Right renal pelvis (tissue), 4 donors: ENCODE measurements around the gene CIITA. TPM values are rescaled to one million over a fixed set of nuclear protein-coding genes. Genes with fewer than 3 reads are reported as not detected.
"Not testable (repeated sequence)": the region's sequence is repeated elsewhere in the genome, so short reads cannot be mapped to it uniquely, and the experiment has no call there.

Source experiments
- DNase-seq, 4 donors: peaks; one replicate each; pipeline ENCODE4 v3.0.0-alpha.2; 2013; ENCODE audit warnings: low read depth in 4 of 4, low spot score in 3 of 4, missing footprints in 1 of 4
- polyA plus RNA-seq, 4 donors: library from polyadenylated mRNA; unstranded; fragments of 120-200 nt; gene quantifications; one replicate each; pipeline ENCODE4 v1.2.1, GENCODE V29; 2013; ENCODE audit not compliant: insufficient read length in 4 of 4

Gene CIITA
- polyA plus RNA-seq, 4 donors, result 5.2 to 9.1 (median 6.2) TPM

DNA sequence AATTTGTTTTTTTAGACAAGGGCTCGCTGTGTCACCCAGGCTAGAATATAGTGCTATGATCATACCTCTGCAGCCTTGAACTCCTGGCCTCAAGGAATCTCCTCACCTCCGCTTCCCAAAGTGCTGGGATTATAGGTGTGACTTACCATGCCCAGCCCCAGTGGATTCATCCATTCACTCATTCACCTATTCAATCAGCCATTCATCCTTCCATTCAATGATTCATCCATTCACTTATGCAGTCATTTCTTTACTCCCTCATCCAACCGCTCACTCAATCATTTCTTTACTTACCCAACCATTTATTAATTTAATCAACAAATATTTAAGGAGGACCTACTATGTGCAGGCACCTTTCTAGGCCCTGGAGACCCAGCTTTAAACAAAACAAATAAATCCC lies 39.5 kb downstream of the CIITA start:
- DNase-seq, result no peak

DNA sequence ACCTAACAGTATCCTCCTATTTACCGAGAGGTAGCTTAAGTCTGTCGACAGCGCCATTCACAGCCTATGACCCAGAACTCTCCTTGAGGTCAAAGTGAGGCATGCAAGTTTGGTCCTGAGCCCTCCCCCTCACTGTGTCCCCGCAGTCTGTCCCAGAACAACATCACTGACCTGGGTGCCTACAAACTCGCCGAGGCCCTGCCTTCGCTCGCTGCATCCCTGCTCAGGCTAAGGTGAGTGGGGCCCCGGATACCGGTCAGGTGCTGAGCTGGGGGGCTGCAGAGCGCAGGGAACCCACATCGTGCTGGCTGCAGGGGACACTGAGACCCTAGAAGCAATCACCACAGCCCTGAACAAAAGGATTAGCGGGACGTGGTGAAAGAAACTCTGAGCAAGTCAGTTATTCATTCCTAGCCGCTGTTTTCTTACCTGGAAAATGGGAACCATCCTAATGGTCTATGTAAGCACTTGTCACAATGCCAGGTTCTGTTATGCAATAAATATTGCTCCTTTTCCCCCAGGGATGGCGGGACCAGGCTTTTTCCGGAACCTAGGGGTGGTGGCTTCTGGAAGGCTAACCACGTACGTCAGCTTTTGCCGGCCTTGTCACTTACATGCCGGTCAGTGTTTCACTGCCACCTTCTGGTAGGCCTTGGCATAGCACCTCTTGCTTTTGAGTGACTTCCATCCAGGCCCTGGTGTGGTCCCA lies 41.4 kb downstream of the CIITA start:
- peak; percentile 86 to 93 (median 88) for DNase-seq

DNA sequence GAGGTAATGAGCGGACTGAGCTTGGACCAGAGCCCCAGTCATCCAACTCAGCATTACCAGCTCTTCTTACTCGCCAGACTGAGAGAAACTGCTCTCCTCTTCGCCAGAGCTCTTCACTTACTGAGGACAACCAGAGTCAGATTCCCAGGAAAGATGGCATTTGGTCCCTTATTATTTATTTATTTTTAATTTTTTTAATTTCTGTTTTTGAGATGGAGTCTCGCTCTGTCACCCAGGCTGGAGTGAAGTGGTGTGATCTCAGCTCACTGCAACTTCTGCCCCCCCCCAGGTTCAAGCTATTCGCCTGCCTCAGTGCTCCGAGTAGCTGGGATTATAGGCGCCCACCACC lies 42.0 kb downstream of the CIITA start:
- DNase-seq, result no peak

DNA sequence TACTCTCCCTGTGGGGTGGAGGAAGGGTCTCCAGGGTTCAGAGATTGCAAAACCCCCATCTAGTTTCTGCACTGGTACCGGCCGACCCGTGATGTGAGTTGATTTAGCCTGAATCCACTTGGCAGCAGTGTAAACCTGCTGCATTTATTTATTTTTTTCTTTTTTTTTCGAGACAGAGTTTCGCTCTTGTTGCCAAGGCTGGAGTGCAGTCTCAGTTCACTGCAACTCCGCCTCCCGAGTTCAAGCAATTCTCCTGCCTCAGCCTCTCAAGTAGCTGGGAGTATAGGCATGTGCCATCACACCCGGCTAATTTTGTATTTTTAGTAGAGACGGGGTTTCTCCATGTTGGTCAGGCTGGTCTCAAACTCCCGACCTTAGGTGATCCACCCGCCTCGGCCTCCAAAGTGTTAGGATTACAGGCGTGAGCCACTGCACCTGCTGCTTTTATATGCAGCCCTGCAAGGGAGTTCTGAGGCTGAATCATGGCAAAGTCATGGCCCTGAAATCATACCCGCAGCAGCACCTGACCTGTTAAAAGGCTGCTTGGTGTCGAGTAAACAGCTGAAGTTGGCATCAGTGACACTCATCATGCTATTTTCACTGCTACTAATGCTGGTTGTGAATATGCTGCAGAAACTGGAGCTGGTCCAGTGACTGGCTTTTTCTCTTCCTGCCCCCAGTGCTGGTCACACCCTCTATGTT lies 43.9 kb downstream of the CIITA start:
- no peak for DNase-seq

DNA sequence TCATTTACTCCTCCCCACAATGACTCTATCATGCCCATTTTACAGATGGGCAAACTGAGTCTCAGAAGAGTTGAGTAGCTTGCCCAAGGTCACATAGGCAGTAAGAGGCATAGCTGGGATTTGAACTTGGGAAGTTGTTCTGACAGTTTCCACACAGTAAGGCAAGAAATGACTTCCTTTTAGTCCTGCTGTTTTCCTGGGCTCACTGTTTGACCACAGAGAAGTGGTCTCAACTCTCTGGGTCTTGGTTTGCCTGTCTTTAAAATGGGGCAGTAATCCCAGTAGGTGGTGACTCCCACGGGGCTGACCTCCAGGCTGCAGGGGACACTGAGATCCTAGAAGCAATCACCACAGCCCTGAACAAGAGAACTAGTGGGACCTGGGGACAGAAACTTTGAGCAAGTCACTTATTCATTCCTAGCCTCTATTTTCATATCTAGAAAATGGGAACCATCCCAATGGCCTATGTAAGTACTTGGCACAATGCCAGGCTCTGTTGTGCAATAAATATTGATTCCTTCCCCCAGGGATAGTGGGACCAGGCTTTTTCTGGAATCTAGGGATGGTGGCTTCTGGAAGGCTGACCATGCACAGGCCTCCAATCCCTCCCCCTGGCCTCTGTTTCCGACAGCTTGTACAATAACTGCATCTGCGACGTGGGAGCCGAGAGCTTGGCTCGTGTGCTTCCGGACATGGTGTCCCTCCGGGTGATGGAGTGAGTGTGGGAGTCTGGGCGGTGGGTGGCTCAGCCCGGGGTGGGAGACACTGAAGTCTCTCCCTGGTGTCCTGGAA lies 44.7 kb downstream of the CIITA start:
- no peak for DNase-seq

DNA sequence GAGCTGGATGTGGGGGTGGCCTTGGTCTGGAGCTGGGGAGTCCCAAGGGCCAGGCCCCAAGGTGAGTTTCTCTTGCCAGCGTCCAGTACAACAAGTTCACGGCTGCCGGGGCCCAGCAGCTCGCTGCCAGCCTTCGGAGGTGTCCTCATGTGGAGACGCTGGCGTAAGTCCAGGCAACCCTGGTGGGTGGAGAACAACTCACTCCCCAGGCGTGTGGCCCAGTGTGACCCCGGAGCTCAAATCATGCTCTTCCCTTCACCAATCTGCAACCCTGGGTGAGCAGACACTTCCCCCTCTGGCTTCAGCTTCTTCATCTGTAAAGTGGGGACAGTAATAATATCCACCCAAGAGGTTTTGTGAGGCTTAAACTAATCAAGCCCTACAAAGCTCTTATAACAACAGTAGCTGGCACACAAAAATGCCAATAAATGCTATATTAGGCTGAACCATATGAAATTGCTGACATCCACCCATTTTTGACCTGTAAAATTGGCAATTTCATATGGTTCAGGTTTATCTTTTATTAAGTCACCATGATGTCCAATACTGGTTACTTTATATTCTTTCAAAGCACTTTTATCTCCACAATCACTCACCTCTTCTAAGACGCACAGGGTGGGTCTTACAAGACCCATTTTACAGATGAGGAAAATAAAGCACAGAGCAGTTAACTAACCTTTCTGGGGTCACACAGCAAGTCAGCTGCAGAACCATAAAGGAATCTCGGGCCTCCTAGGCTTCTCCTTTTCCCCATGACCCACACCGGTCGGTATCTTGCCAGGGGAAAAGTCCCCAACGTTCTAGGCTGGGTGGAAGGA lies 45.5 kb downstream of the CIITA start:
- DNase-seq, result no peak

DNA sequence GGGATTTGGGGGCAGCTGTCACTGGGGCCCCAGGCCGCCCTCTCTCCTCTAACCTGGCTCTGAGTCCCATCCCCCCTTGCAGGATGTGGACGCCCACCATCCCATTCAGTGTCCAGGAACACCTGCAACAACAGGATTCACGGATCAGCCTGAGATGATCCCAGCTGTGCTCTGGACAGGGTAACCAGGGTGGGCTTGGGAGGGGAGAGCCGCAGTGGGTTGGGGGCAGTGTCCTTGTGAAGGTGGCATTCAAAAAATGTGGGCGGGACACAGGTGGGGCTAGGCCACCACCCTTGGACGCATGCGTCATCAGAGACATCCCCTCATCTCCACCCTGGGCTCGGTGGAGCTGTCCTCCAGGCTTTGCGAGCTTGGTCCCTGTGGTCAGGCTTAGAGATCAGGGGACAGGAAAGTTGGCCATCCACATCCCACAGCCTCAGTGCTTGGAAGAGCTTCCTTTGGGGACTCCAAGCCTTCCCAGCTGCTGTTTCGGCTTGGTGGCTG lies 46.2 kb downstream of the CIITA start:
- no peak for DNase-seq

DNA sequence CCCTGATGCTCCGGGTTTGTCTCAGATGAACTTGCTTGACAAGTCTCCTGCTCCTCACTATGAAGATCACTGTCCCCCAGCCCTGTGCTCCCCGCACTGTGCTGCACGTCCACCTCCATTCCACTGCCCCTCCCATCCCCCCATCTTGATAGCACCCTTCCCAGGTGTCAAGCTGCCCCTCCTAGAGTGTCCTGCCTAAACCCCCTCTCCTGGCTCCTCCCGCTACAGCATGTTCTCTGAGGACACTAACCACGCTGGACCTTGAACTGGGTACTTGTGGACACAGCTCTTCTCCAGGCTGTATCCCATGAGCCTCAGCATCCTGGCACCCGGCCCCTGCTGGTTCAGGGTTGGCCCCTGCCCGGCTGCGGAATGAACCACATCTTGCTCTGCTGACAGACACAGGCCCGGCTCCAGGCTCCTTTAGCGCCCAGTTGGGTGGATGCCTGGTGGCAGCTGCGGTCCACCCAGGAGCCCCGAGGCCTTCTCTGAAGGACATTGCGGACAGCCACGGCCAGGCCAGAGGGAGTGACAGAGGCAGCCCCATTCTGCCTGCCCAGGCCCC lies 46.7 kb downstream of the CIITA start:
- DNase-seq, result no peak

DNA sequence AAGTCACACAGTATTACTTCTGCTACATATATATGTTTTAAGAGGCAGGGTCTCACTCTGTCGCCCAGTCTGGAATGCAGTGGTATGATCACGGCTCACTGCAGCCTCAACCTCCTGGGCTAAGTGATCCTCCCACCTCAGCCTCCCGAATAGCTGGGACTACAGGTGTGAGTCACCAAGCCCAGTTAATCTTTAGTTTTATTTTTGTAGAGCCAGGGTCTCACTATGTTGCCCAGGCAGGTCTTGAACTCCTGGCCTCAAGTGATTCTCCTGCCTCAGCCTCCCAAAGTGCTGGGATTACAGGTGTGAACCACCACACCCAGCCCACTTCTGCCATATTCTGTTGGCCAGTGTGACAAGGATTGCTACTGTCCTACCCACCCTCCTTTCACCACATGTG lies 48.3 kb downstream of the CIITA start:
- not testable (repeated sequence) for DNase-seq

DNA sequence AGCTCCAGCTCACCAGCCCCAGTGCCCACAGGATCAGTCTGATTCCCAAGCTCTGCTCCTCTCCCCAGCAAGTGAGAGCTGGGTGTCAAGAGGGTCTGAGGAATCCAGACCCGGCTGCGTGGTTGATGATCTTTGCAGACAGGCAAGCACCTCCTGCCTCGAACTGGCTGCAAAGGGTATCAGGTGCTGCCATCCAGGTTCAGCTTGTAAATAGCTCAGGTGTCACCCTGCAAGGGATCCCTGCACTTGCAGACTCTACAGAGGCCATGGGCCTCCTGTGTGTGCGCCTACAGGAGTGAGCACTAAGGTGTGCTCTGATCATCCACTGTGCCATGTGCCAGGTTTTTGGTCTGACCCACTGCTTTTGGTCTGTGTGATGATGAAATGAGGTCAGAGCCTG lies 49.1 kb downstream of the CIITA start:
- no peak for DNase-seq

DNA sequence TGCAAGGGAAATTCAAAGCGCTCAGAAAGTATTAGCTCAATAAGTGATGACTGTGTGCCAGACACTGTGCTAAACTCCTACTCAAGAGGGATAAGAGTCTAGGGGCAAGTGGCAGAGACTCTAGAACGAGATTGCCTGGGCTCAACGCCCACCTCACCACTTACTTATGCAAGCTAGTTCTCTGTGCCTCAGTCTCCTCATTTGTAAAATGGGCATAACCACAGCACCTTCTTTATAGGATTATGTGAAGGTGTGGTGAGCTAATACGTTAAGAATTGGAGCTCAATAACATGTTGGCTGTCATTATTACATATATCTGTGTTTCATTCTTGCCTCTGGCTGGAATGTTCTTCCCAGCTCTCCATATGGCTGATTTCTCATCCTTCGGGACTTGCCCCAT lies 49.9 kb downstream of the CIITA start:
- DNase-seq, result no peak

DNA sequence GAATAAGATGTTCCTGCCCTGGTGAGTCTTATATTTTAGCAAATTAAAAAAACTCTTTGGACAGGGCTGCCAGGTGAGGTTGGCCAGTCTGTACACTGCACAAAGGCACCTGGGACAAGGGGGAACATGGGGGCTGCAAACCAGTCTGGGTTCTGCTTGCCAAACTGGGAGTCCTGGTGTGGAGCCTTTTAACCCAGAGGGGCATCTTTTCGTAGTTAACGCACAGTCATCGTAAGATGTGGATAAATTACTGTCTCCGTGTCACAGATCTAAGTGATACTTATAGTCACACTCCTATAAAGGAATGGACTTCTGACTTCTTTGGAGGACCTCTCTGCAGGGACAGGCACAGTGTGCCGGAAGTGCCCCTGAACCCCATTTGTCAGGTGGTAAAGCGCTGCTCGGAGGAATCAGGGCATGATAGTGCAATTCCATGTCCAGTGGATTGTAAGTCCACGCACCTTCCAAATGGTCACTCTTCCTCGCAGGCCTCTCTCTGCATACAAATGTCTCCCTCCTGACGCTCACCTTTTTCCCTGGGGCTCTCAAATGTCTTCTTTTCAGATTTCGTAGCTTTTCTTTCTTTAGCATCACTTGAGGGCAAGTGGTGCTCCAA lies 50.6 kb downstream of the CIITA start:
- no peak for DNase-seq

DNA sequence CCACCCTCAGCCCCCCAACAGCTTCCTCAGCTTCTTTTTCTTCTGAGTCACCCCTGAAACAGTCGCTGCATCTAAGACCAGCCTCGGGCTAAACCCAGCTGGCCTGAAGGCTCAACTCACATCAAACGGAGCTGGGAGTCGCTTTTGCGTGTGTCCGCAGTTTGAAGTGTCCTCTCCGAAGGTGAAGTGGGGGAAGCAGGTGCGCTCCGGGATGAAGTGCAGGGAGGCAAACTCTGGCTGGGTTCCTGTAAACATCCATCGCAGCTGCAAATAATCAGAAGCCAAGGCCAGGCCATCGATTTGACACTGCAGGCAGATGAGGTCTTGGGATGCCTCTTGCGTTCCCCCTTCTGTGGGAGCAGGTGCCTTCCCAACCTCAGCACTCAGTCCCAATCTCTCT lies 52.1 kb downstream of the CIITA start:
- DNase-seq, result not testable (repeated sequence)

DNA sequence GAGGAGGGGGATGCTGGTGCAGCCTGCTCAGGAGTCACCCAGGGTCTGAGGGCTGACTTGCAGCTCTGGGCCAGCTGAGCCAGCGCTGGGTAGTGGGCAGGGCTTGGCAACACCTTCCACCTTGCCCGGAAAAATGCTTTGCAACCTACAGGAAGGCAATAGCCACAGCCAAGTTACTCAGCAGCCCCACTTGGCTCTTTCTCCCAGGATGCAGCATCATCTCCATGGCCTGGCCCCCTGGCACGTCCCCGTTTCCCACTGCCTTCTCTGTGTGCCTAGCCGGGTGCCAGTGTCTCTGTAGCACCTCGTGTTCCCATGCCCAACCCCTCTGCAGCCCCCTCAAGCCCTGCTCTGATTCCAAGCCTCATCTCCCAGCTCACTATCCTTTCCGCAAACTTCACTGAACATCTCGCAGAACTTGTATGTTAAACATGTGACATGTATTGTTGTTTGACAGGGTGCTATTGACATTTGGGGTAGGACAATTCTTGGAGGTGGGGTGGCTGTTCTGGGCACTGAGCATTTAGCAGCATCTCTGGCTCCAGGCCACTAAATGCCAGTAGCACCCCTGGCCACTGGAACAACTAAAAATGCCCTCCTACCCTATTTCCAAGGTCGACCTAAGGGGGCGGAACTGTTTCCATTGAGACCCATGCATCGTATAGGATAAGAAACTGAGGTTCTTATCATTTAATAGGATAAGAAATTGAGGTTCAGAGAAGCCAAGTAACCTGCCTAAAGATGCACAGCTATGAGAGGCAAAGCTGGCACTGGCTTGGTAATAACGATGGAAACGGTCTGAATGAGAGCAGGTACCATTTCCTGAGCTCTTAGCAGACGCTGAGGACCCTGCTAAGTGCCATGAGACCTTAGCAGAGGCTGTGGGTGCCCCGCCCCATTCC lies 53.1 kb downstream of the CIITA start:
- no peak for DNase-seq

DNA sequence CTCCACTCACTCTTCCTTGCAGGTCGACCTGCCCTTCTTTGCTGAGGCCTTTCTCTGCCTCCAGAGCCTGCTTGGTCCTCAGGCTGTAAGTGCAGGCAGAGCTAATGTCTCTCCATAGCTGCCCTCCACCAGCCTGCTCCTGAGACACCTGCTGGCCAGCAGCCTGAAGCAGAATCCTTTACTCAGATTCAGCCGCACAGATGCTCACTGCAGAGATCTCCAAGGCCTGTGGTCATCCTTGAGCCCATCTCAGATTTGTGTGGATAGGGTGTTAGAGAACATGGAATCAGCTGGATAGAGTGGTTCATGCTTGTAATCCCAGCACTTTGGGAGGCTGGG lies 53.7 kb downstream of the CIITA start:
- DNase-seq, result no peak

DNA sequence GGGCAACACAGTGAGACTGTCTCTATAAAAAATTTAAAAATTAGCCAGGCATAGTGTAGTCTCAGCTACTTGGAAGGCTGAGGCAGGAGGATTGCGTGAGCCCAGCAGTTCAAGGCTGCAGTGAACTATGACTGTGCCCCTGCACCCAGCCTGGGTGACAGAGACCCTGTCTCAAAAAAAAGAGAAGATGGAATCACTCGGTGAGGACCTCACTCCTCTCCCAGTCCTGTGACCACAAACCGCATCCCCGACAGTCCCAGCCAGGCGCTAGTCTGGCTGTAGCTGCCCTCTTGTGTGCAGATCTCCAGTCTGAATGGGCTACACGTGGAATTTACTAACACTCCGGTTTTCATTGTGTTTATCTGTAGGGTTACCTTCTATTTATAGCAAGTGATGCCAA lies 54.1 kb downstream of the CIITA start:
- DNase-seq, result no peak

DNA sequence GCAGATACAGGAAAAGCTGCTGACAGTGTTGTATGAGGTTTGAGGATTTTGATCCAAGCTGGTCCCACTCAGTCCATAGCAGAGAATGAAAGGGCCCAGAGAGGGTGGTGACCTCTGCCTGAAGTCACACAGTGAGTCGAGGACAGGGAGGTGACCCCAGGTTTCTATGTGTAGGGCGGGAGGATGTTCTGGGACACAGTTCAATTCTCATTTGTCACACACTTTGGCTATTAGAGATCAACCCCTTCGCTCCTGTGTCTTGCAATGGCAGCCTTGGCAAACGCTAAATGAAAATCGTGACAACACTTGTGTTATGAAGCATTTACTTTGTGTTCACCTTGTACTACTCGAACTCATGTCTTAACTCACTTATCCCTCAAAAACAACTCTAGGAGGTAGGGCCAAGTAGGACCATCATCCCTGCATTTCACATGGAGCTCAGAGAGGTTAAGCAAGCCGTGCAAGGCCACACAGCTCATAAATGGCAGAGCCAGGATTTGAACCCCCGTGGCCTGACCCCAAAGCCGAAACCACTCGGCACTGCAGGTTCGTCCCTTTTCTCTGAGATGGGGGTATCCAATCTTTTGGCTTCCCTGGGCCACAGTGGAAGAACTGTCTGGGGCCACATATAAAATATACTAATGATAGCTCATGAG lies 55.1 kb downstream of the CIITA start:
- no peak for DNase-seq

DNA sequence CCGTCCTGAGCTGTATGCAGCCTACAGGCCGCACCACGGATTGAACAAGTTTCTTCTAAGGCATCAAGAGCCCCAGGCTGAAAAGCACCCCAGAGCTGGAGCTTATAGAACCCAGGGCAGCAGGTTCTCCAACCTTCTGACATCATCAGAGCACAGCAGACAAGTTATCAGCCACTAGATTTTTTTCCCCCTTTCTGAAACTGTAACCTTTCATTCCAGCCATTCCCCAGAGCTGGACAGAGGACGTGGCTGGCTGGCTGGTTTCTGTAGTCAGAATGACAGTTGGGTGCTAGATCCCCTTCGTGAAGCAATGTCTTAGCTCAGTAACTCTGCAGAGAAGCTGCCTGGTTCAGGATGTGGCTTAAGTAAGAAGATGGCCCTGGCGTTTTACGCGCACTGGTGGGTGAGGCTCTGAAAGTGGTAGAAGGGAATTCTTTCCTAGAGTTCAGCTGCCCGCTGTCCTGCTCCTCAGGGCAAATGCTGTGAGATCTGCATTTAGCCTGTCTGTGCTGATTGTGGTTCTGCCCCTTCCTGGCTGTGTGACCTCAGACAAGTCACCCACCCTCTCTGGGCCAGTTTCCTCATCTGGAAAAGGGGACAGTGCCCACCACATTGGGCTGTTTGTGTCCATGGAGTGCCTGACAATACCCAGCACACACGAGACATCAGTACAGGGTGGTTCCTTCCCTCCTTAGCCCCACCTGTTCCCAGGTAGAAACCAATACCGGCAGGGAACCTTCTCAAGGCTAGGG lies 56.1 kb downstream of the CIITA start:
- no peak for DNase-seq
